Stimulated activated effector memory CD8-positive, alpha-beta T cell treated with anti-CD3 and anti-CD28 coated beads, Interleukin-12 subunit alpha, Interleukin-12 subunit beta, amount 100 ng/mL, for 72 hours (primary cell): Measurements from ENCODE around the gene LCORL.

Experiments
- ATAC-seq: fragments of 150-1000 bp; cut with Tn5 transposase; 2 replicates; pipeline ENCODE4 v1.10.0; 2021
- DNase-seq, 2 donors: peaks; one replicate each; pipeline ENCODE4 v3.0.0; 2021 to 2022; ENCODE audit warnings: low spot score in 2 of 2
- H3K27ac Mint-ChIP-seq: one replicate; pipeline ENCODE4 v1.8.0; 2022; ENCODE audit warnings: mild to moderate bottlenecking, mixed read lengths
- H3K36me3 Mint-ChIP-seq: one replicate; pipeline ENCODE4 v1.8.0; 2022; ENCODE audit warnings: mild to moderate bottlenecking, mixed read lengths
- H3K4me1 Mint-ChIP-seq: one replicate; pipeline ENCODE4 v1.8.0; 2022; ENCODE audit warnings: mixed read lengths
- H3K4me3 Mint-ChIP-seq: one replicate; pipeline ENCODE4 v1.8.0; 2022; ENCODE audit warnings: mild to moderate bottlenecking, mixed read lengths
- H3K9me3 Mint-ChIP-seq: one replicate; pipeline ENCODE4 v1.8.0; 2022; ENCODE audit warnings: mixed read lengths

LCORL gene

GRCh38 chr4:17968721-17969120 lies 52.8 kb downstream of the LCORL start:
- H3K4me1 Mint-ChIP-seq = no peaks in the 10 kb centered on the region
- H3K27ac Mint-ChIP-seq = no peak overlapping the region
- H3K9me3 Mint-ChIP-seq = no peaks in the 10 kb centered on the region
- DNase-seq = no peak
- no peak overlapping the region for H3K4me3 Mint-ChIP-seq
- H3K36me3 Mint-ChIP-seq = no peaks in the 10 kb centered on the region
- no peak for ATAC-seq

GRCh38 chr4:17967078-17967477 lies 54.5 kb downstream of the LCORL start:
- no peaks in the 10 kb centered on the region for H3K4me1 Mint-ChIP-seq
- H3K4me3 Mint-ChIP-seq = no peak overlapping the region
- H3K9me3 Mint-ChIP-seq = no peaks in the 10 kb centered on the region
- DNase-seq (no peak), ATAC-seq (no peak)
- peaks cover under 1% of the 10 kb centered on the region for H3K36me3 Mint-ChIP-seq
- H3K27ac Mint-ChIP-seq = no peak overlapping the region

GRCh38 chr4:17966312-17966711 lies 55.2 kb downstream of the LCORL start:
- ATAC-seq (no peak), DNase-seq (no peak)
- Mint-ChIP-seq H3K36me3 (peaks cover 8% of the 10 kb centered on the region), H3K4me1 (no peaks in the 10 kb centered on the region), H3K4me3 (no peak overlapping the region), H3K9me3 (no peaks in the 10 kb centered on the region), H3K27ac (no peak overlapping the region)

GRCh38 chr4:17964576-17964975 lies 57.0 kb downstream of the LCORL start:
- H3K36me3 Mint-ChIP-seq = peaks cover 18% of the 10 kb centered on the region
- H3K4me3 Mint-ChIP-seq = no peak overlapping the region
- H3K4me1 Mint-ChIP-seq = no peaks in the 10 kb centered on the region
- H3K9me3 Mint-ChIP-seq = no peaks in the 10 kb centered on the region
- ATAC-seq (no peak), DNase-seq (no peak)
- H3K27ac Mint-ChIP-seq = no peak overlapping the region

GRCh38 chr4:17962171-17962570 lies 59.4 kb downstream of the LCORL start:
- peaks cover 18% of the 10 kb centered on the region for H3K36me3 Mint-ChIP-seq
- no peaks in the 10 kb centered on the region for H3K9me3 Mint-ChIP-seq
- peaks cover 4% of the 10 kb centered on the region for H3K4me1 Mint-ChIP-seq
- no peak for ATAC-seq
- DNase-seq = no peak
- no peak overlapping the region for H3K27ac Mint-ChIP-seq
- H3K4me3 Mint-ChIP-seq = no peak overlapping the region

- H3K4me3 Mint-ChIP-seq = no peak overlapping the region
- ATAC-seq = no peak
- no peak overlapping the region for H3K27ac Mint-ChIP-seq
- H3K4me1 Mint-ChIP-seq = peaks cover 6% of the 10 kb centered on the region
- H3K36me3 Mint-ChIP-seq = peaks cover 18% of the 10 kb centered on the region
- no peak for DNase-seq
- no peaks in the 10 kb centered on the region for H3K9me3 Mint-ChIP-seq
Observed at GRCh38 chr4:17961249-17961648, 60.3 kb downstream of the LCORL start.

GRCh38 chr4:17958181-17958580 lies 63.4 kb downstream of the LCORL start:
- H3K4me3 Mint-ChIP-seq = no peak overlapping the region
- ATAC-seq (no peak), DNase-seq (no peak)
- H3K36me3 Mint-ChIP-seq = peaks cover 23% of the 10 kb centered on the region
- H3K27ac Mint-ChIP-seq = no peak overlapping the region
- no peaks in the 10 kb centered on the region for H3K9me3 Mint-ChIP-seq
- peaks cover 6% of the 10 kb centered on the region for H3K4me1 Mint-ChIP-seq

GRCh38 chr4:17957688-17958087 lies 63.9 kb downstream of the LCORL start:
- Mint-ChIP-seq H3K4me1 (peaks cover 9% of the 10 kb centered on the region), H3K4me3 (no peak overlapping the region), H3K27ac (no peak overlapping the region), H3K9me3 (no peaks in the 10 kb centered on the region), H3K36me3 (peaks cover 23% of the 10 kb centered on the region)
- DNase-seq (no peak), ATAC-seq (peak; percentile 55)

- Mint-ChIP-seq H3K9me3 (no peaks in the 10 kb centered on the region), H3K4me3 (no peak overlapping the region), H3K36me3 (peaks cover 14% of the 10 kb centered on the region), H3K27ac (no peak overlapping the region), H3K4me1 (peaks cover 10% of the 10 kb centered on the region)
- no peak for DNase-seq
- no peak for ATAC-seq
Observed at GRCh38 chr4:17956245-17956644, 65.3 kb downstream of the LCORL start.

- Mint-ChIP-seq H3K4me1 (no peaks in the 10 kb centered on the region), H3K9me3 (no peaks in the 10 kb centered on the region), H3K27ac (no peak overlapping the region), H3K4me3 (no peak overlapping the region), H3K36me3 (no peaks in the 10 kb centered on the region)
- no peak for ATAC-seq
- no peak for DNase-seq
Observed at GRCh38 chr4:17945303-17945702, 76.3 kb downstream of the LCORL start.

- no peak overlapping the region for H3K27ac Mint-ChIP-seq
- DNase-seq (no peak), ATAC-seq (no peak)
- H3K4me3 Mint-ChIP-seq = no peak overlapping the region
- H3K36me3 Mint-ChIP-seq = no peaks in the 10 kb centered on the region
- H3K9me3 Mint-ChIP-seq = no peaks in the 10 kb centered on the region
- no peaks in the 10 kb centered on the region for H3K4me1 Mint-ChIP-seq
Observed at GRCh38 chr4:17941731-17942130, 79.8 kb downstream of the LCORL start.

GRCh38 chr4:17939054-17939453 lies 82.5 kb downstream of the LCORL start:
- ATAC-seq (no peak), DNase-seq (no peak)
- Mint-ChIP-seq H3K4me3 (no peak overlapping the region), H3K4me1 (no peaks in the 10 kb centered on the region), H3K27ac (no peak overlapping the region), H3K9me3 (peaks cover 3% of the 10 kb centered on the region), H3K36me3 (peaks cover 6% of the 10 kb centered on the region)

GRCh38 chr4:17934286-17934685 lies 87.3 kb downstream of the LCORL start:
- H3K27ac Mint-ChIP-seq = no peak overlapping the region
- H3K4me3 Mint-ChIP-seq = no peak overlapping the region
- H3K4me1 Mint-ChIP-seq = no peaks in the 10 kb centered on the region
- ATAC-seq (no peak), DNase-seq (no peak)
- peaks cover 6% of the 10 kb centered on the region for H3K36me3 Mint-ChIP-seq
- peaks cover 8% of the 10 kb centered on the region for H3K9me3 Mint-ChIP-seq

- ATAC-seq = no peak
- no peak for DNase-seq
- H3K4me1 Mint-ChIP-seq = no peaks in the 10 kb centered on the region
- peaks cover 6% of the 10 kb centered on the region for H3K36me3 Mint-ChIP-seq
- no peak overlapping the region for H3K4me3 Mint-ChIP-seq
- peaks cover 10% of the 10 kb centered on the region for H3K9me3 Mint-ChIP-seq
- H3K27ac Mint-ChIP-seq = no peak overlapping the region
Observed at GRCh38 chr4:17933126-17933525, 88.4 kb downstream of the LCORL start.

GRCh38 chr4:17932041-17932440 lies 89.5 kb downstream of the LCORL start:
- no peak overlapping the region for H3K27ac Mint-ChIP-seq
- DNase-seq (no peak), ATAC-seq (no peak)
- H3K4me1 Mint-ChIP-seq = no peaks in the 10 kb centered on the region
- peaks cover 6% of the 10 kb centered on the region for H3K36me3 Mint-ChIP-seq
- peaks cover 10% of the 10 kb centered on the region for H3K9me3 Mint-ChIP-seq
- H3K4me3 Mint-ChIP-seq = no peak overlapping the region

- H3K27ac Mint-ChIP-seq = no peak overlapping the region
- H3K4me3 Mint-ChIP-seq = no peak overlapping the region
- ATAC-seq = no peak
- H3K36me3 Mint-ChIP-seq = no peaks in the 10 kb centered on the region
- no peak for DNase-seq
- H3K9me3 Mint-ChIP-seq = peaks cover 8% of the 10 kb centered on the region
- H3K4me1 Mint-ChIP-seq = no peaks in the 10 kb centered on the region
Observed at GRCh38 chr4:17930256-17930655, 91.3 kb downstream of the LCORL start.

- ATAC-seq = no peak
- no peak overlapping the region for H3K27ac Mint-ChIP-seq
- no peaks in the 10 kb centered on the region for H3K36me3 Mint-ChIP-seq
Observed at GRCh38 chr4:17924189-17924588, 97.4 kb downstream of the LCORL start.

More at GRCh38 chr4:17924189-17924588, 97.4 kb downstream of the LCORL start:
- peaks cover 5% of the 10 kb centered on the region for H3K4me1 Mint-ChIP-seq
- H3K9me3 Mint-ChIP-seq = peaks cover 2% of the 10 kb centered on the region
- no peak overlapping the region for H3K4me3 Mint-ChIP-seq
- DNase-seq = no peak
